K562 (cell line): ENCODE measurements around the gene PFKFB2. TPM values are rescaled to one million over a fixed set of nuclear protein-coding genes. Genes with fewer than 3 reads are reported as not detected.

Source experiments
- CEBPG ChIP-seq, 3 experiments: fragments of 200-800 bp in 1 of 3; sonication (Bioruptor generic) in 1 of 3; sonication (generic) in 1 of 3; formaldehyde crosslinking in 1 of 3; IDR thresholded peaks in 2 of 3; conservative IDR thresholded peaks in 1 of 3; 2 replicates each; pipeline versions ENCODE4 v1.6.1 to v1.8.0; 2016 to 2022; ENCODE audit warnings: missing compliant biosample characterization in 2 of 3, missing genetic modification characterization in 2 of 3, mild to moderate bottlenecking in 1 of 3, missing genetic modification reagents in 1 of 3
- CREB3L1 ChIP-seq: fragments of 450-650 bp; IDR thresholded peaks from 2 replicates; pipeline ENCODE4 v1.6.1; 2014; ENCODE audit warnings: low read depth, mild to moderate bottlenecking, moderate library complexity, borderline replicate concordance
- DACH1 ChIP-seq: fragments of 450-650 bp; IDR thresholded peaks from 2 replicates; pipeline ENCODE4 v1.6.1; 2018; ENCODE audit not compliant: partially characterized antibody
- EP400 ChIP-seq: fragments of 450-650 bp; IDR thresholded peaks from 2 replicates; pipeline ENCODE4 v1.6.1; 2017; ENCODE audit warnings: antibody characterized with exemption, mild to moderate bottlenecking, moderate library complexity
- FOS ChIP-seq: IDR thresholded peaks from 3 replicates; pipeline ENCODE4 v1.6.1; 2011; ENCODE audit not compliant: insufficient read length; ENCODE audit errors: extremely low read depth
- FOXA1 ChIP-seq: fragments of 450-650 bp; IDR thresholded peaks from 2 replicates; pipeline ENCODE4 v1.6.1; 2016; ENCODE audit warnings: mild to moderate bottlenecking, borderline replicate concordance
- MEF2A ChIP-seq: IDR thresholded peaks from 2 replicates; pipeline ENCODE4 v1.6.1; 2011; ENCODE audit warnings: low read depth, mild to moderate bottlenecking, low read length, moderate library complexity; ENCODE audit not compliant: control insufficient read depth
- MXD1 ChIP-seq: fragments of 250-450 bp; sonication (Bioruptor Pico); IDR thresholded peaks from 2 replicates; pipeline ENCODE4 v1.8.0; 2021; ENCODE audit warnings: borderline replicate concordance, mild to moderate bottlenecking, moderate library complexity; ENCODE audit not compliant: poor library complexity, severe bottlenecking
- NCOA4 ChIP-seq: fragments of 450-650 bp; IDR thresholded peaks from 2 replicates; pipeline ENCODE4 v1.6.1; 2018; ENCODE audit warnings: mild to moderate bottlenecking; ENCODE audit not compliant: partially characterized antibody
- OTX1 ChIP-seq: fragments of 450-650 bp; formaldehyde crosslinking; IDR thresholded peaks from 2 replicates; pipeline ENCODE4 v1.4.0; 2022; ENCODE audit warnings: mild to moderate bottlenecking
- POLR2B ChIP-seq: fragments of 450-650 bp; IDR thresholded peaks from 2 replicates; pipeline ENCODE4 v1.6.1; 2018; ENCODE audit warnings: low read depth; ENCODE audit not compliant: partially characterized antibody
- SIN3B ChIP-seq: fragments of 450-650 bp; IDR thresholded peaks from 2 replicates; pipeline ENCODE4 v1.6.1; 2017; ENCODE audit warnings: low read depth, mild to moderate bottlenecking, moderate library complexity
- TRIM24 ChIP-seq, 2 experiments: fragments of 450-650 bp; IDR thresholded peaks; 2 replicates each; pipeline ENCODE4 v1.6.1; 2016
- ZNF347 ChIP-seq: fragments of 450-650 bp; formaldehyde crosslinking; IDR thresholded peaks from 2 replicates; pipeline ENCODE4 v1.4.0; 2020; ENCODE audit warnings: low read depth, mild to moderate bottlenecking, moderate library complexity
- ZNF444 ChIP-seq: fragments of 250-450 bp; sonication (Bioruptor Pico); IDR thresholded peaks from 2 replicates; pipeline ENCODE4 v1.4.0; 2020; ENCODE audit warnings: mild to moderate bottlenecking, moderate library complexity
- ZNF668 ChIP-seq: fragments of 250-450 bp; sonication (Bioruptor Pico); IDR thresholded peaks from 2 replicates; pipeline ENCODE4 v1.8.0; 2022; ENCODE audit warnings: mild to moderate bottlenecking, inconsistent platforms
- ZNF766 ChIP-seq: fragments of 200-800 bp; sonication (Bioruptor generic); conservative IDR thresholded peaks from 2 replicates; pipeline ENCODE4 v1.6.1; 2016; ENCODE audit warnings: missing genetic modification characterization, missing compliant biosample characterization
- polyA plus RNA-seq, 8 experiments: library from polyadenylated mRNA; depleted of rRNA in 4 of 8; stranded (reverse) in 5 of 8; unstranded in 3 of 8; fragments of >200 nt; fragmentation: Nextera tagmentation in 2 of 8; fragmentation: Illumina TruSeq in 1 of 8; extraction: Ambion mirVana in 2 of 8; extraction: Trizol in 1 of 8; gene quantifications; 2 replicates each; pipeline versions ENCODE4 v1.2.1 to v1.2.3, GENCODE V29; 2011 to 2014; ENCODE audit warnings: inconsistent platforms in 1 of 8, missing spikeins in 1 of 8
- total RNA-seq, 7 experiments: library from RNA; depleted of rRNA in 6 of 7; stranded (reverse); fragments of >200 nt in 6 of 7; fragmentation: Illumina TruSeq in 2 of 7; extraction: Trizol in 2 of 7; gene quantifications; 2 replicates each; pipeline versions ENCODE4 v1.2.1 to v1.2.3, GENCODE V29; 2011 to 2021; ENCODE audit warnings: low replicate concordance in 1 of 7
- TF ChIP-seq, protein P1 (sequence below): fragments of 250-450 bp; sonication (Bioruptor Pico); IDR thresholded peaks from 2 replicates; pipeline ENCODE4 v1.5.0; 2022; ENCODE audit warnings: mild to moderate bottlenecking
- TF ChIP-seq, protein P2 (sequence below): fragments of 450-650 bp; formaldehyde crosslinking; IDR thresholded peaks from 2 replicates; pipeline ENCODE4 v1.4.0; 2020; ENCODE audit warnings: mild to moderate bottlenecking, mixed read lengths
- TF ChIP-seq, protein P3 (sequence below): fragments of 250-450 bp; sonication (Bioruptor Pico); IDR thresholded peaks from 2 replicates; pipeline ENCODE4 v1.5.0; 2020; ENCODE audit warnings: mild to moderate bottlenecking, borderline replicate concordance

Gene PFKFB2
- total and polyA plus RNA-seq, 9 of the 15 experiments (the other 6 are each of a cell fraction or from before 2014, with no cell fraction given): 6.9 to 26.0 (median 16.4) TPM

GRCh38 chr1:207129053-207129452 is 76.0 kb downstream of the PFKFB2 start (continued):
- TF ChIP-seq CEBPG (CRISPR knock-in tag; IDR thresholded peaks at IDR 0.05): no peak
- TF ChIP-seq CEBPG (tag; conservative IDR thresholded peaks at IDR 0.05 in 1 of 2, IDR thresholded peaks at IDR 0.05 in 1 of 2): peak; percentile 38 to 44; a peak in 2 of 4 replicates
- TF ChIP-seq CREB3L1: no peak
- no peak for TF ChIP-seq EP400
- TF ChIP-seq FOS: no peak
- peak; percentile 54 to 83; a peak in 3 of 4 replicates for TF ChIP-seq TRIM24 (IDR thresholded peaks at IDR 0.05)
- TF ChIP-seq, protein P1, sequence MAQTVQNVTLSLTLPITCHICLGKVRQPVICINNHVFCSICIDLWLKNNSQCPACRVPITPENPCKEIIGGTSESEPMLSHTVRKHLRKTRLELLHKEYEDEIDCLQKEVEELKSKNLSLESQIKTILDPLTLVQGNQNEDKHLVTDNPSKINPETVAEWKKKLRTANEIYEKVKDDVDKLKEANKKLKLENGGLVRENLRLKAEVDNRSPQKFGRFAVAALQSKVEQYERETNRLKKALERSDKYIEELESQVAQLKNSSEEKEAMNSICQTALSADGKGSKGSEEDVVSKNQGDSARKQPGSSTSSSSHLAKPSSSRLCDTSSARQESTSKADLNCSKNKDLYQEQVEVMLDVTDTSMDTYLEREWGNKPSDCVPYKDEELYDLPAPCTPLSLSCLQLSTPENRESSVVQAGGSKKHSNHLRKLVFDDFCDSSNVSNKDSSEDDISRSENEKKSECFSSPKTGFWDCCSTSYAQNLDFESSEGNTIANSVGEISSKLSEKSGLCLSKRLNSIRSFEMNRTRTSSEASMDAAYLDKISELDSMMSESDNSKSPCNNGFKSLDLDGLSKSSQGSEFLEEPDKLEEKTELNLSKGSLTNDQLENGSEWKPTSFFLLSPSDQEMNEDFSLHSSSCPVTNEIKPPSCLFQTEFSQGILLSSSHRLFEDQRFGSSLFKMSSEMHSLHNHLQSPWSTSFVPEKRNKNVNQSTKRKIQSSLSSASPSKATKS (CRISPR knock-in tag): no peak
- TF ChIP-seq MEF2A: no peak
- no peak for TF ChIP-seq NCOA4
- TF ChIP-seq FOXA1: no peak
- no peak for TF ChIP-seq POLR2B
- no peak for TF ChIP-seq ZNF766 (CRISPR knock-in tag)
- TF ChIP-seq ZNF444: no peak
- TF ChIP-seq SIN3B: no peak
- no peak for TF ChIP-seq ZNF668 (CRISPR knock-in tag)
- TF ChIP-seq, protein P2, sequence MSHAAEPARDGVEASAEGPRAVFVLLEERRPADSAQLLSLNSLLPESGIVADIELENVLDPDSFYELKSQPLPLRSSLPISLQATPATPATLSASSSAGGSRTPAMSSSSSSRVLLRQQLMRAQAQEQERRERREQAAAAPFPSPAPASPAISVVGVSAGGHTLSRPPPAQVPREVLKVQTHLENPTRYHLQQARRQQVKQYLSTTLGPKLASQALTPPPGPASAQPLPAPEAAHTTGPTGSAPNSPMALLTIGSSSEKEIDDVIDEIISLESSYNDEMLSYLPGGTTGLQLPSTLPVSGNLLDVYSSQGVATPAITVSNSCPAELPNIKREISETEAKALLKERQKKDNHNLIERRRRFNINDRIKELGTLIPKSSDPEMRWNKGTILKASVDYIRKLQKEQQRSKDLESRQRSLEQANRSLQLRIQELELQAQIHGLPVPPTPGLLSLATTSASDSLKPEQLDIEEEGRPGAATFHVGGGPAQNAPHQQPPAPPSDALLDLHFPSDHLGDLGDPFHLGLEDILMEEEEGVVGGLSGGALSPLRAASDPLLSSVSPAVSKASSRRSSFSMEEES (CRISPR knock-in tag): no peak
- no peak for TF ChIP-seq MXD1
- no peak for TF ChIP-seq DACH1
- no peak for TF ChIP-seq OTX1
- TF ChIP-seq ZNF347: no peak
- TF ChIP-seq, protein P3, sequence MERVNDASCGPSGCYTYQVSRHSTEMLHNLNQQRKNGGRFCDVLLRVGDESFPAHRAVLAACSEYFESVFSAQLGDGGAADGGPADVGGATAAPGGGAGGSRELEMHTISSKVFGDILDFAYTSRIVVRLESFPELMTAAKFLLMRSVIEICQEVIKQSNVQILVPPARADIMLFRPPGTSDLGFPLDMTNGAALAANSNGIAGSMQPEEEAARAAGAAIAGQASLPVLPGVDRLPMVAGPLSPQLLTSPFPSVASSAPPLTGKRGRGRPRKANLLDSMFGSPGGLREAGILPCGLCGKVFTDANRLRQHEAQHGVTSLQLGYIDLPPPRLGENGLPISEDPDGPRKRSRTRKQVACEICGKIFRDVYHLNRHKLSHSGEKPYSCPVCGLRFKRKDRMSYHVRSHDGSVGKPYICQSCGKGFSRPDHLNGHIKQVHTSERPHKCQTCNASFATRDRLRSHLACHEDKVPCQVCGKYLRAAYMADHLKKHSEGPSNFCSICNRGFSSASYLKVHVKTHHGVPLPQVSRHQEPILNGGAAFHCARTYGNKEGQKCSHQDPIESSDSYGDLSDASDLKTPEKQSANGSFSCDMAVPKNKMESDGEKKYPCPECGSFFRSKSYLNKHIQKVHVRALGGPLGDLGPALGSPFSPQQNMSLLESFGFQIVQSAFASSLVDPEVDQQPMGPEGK: no peak
